H1 (cell line): Measurements from ENCODE around the gene TP53I13. TPM values are rescaled to one million over a fixed set of nuclear protein-coding genes. Genes with fewer than 3 reads are reported as not detected.

Experiments used
- CTCF ChIA-PET: fragments of 300-600 bp; sonication (Branson Sonifier 250); formaldehyde crosslinking; loops from one replicate; lab custom pipeline; 2021; ENCODE audit not compliant: partially characterized antibody; lab: Charles Lee
- POLR2A ChIA-PET: fragments of 300-600 bp; sonication (Branson Sonifier 250); formaldehyde crosslinking; loops from one replicate; lab custom pipeline; 2021; ENCODE audit warnings: inconsistent platforms; ENCODE audit not compliant: partially characterized antibody; lab: Charles Lee
- DNase-seq, 2 experiments: peaks; one replicate each; pipeline versions ENCODE4 v3.0.0 to v3.0.0-alpha.2; 2010 to 2022; ENCODE audit warnings: low spot score in 2 of 2, low read depth in 1 of 2, mixed read lengths in 1 of 2
- FAIRE-seq: peaks from 2 replicates; lab custom pipeline; 2011; peaks lifted over from hg19 to GRCh38; lab: Jason Lieb, UNC
- H2AFZ ChIP-seq: 2 replicates; pipeline ENCODE4 v1.8.1; 2012; ENCODE audit warnings: low read length, inconsistent platforms
- H2AK5ac ChIP-seq: 2 replicates; pipeline ENCODE4 v1.6.1; 2013; ENCODE audit warnings: low read depth, low read length
- H2BK120ac ChIP-seq: replicated peaks from 2 replicates; pipeline ENCODE3; 2013; ENCODE audit warnings: low read depth, low read length, inconsistent platforms
- H2BK12ac ChIP-seq: 2 replicates; pipeline ENCODE4 v1.6.1; 2013; ENCODE audit warnings: low read depth, low read length
- H2BK15ac ChIP-seq: 2 replicates; pipeline ENCODE4 v1.6.1; 2013; ENCODE audit warnings: low read length
- H2BK20ac ChIP-seq: 2 replicates; pipeline ENCODE4 v1.6.1; 2013; ENCODE audit warnings: low read length
- H2BK5ac ChIP-seq: 2 replicates; pipeline ENCODE4 v1.6.1; 2013; ENCODE audit warnings: low read depth, low read length
- H3K14ac ChIP-seq: 2 replicates; pipeline ENCODE4 v1.6.1; 2013; ENCODE audit warnings: inconsistent platforms; ENCODE audit not compliant: insufficient read length
- H3K18ac ChIP-seq: 2 replicates; pipeline ENCODE4 v1.6.1; 2013; ENCODE audit warnings: low read length; ENCODE audit errors: extremely low read depth
- H3K23ac ChIP-seq: 2 replicates; pipeline ENCODE4 v1.6.1; 2013; ENCODE audit warnings: inconsistent platforms; ENCODE audit not compliant: insufficient read length
- H3K23me2 ChIP-seq: 2 replicates; pipeline ENCODE4 v1.6.1; 2013; ENCODE audit warnings: low read depth, low read length
- H3K27ac ChIP-seq: 2 replicates; pipeline ENCODE4 v1.6.1; 2011; ENCODE audit warnings: low read depth, low read length, inconsistent platforms
- H3K27me3 ChIP-seq, 4 experiments: replicated peaks in 1 of 4; 1 replicate in 1 of 4; 2 replicates in 3 of 4; pipeline versions ENCODE4 v1.6.1 to v1.8.1; 2011 to 2013; ENCODE audit warnings: low read length in 3 of 4, mild to moderate bottlenecking in 3 of 4, inconsistent platforms in 2 of 4, mixed read lengths in 2 of 4, moderate library complexity in 1 of 4; ENCODE audit not compliant: control insufficient read depth in 3 of 4, insufficient read depth in 3 of 4; ENCODE audit errors: extremely low read depth in 1 of 4
- H3K36me3 ChIP-seq, 4 experiments: 2 replicates each; pipeline versions ENCODE4 v1.6.1 to v1.8.1; 2011 to 2013; ENCODE audit warnings: mild to moderate bottlenecking in 4 of 4, low read length in 3 of 4, moderate library complexity in 2 of 4, control low read depth in 1 of 4, inconsistent platforms in 1 of 4; ENCODE audit not compliant: insufficient read depth in 4 of 4, control insufficient read depth in 2 of 4
- H3K4ac ChIP-seq: replicated peaks from 2 replicates; pipeline ENCODE3; 2013; ENCODE audit warnings: low read length, low read depth, mixed read lengths, inconsistent platforms; ENCODE audit not compliant: insufficient read length
- H3K4me1 ChIP-seq, 4 experiments: replicated peaks in 1 of 4; 1 replicate in 1 of 4; 2 replicates in 3 of 4; pipeline versions ENCODE4 v1.6.1 to v1.8.1; 2011 to 2013; ENCODE audit warnings: low read length in 3 of 4, inconsistent platforms in 2 of 4, mixed read lengths in 1 of 4; ENCODE audit not compliant: insufficient read depth in 4 of 4, control insufficient read depth in 3 of 4
- H3K4me2 ChIP-seq, 2 experiments: 2 replicates each; pipeline versions ENCODE4 v1.6.1 to v1.8.1; 2011 to 2013; ENCODE audit warnings: low read depth in 2 of 2, low read length in 2 of 2, control low read depth in 1 of 2, inconsistent platforms in 1 of 2, mild to moderate bottlenecking in 1 of 2; ENCODE audit not compliant: insufficient read depth in 1 of 2
- H3K4me3 ChIP-seq, 4 experiments: fragments of 200-600, 300-600 bp in 1 of 4; sonication (generic), shearing (Covaris generic), sonication (Bioruptor Twin) in 1 of 4; 2 replicates each; pipeline versions ENCODE4 v1.5.1 to v1.8.1; 2011 to 2016; ENCODE audit warnings: low read length in 4 of 4, low read depth in 3 of 4, control low read depth in 2 of 4, inconsistent platforms in 2 of 4, mild to moderate bottlenecking in 2 of 4, mixed read lengths in 1 of 4, moderate library complexity in 1 of 4; ENCODE audit not compliant: insufficient read depth in 2 of 4; ENCODE audit errors: extremely low read depth in 1 of 4
- H3K56ac ChIP-seq: replicated peaks from 2 replicates; pipeline ENCODE3; 2013; ENCODE audit warnings: low read depth, mild to moderate bottlenecking, mixed read lengths, low read length, inconsistent platforms; ENCODE audit not compliant: insufficient read length
- H3K79me1 ChIP-seq: 2 replicates; pipeline ENCODE4 v1.6.1; 2013; ENCODE audit warnings: low read depth, low read length, control low read depth
- H3K79me2 ChIP-seq, 2 experiments: 2 replicates each; pipeline versions ENCODE4 v1.6.1 to v1.8.1; 2012 to 2013; ENCODE audit warnings: low read length in 2 of 2, mild to moderate bottlenecking in 2 of 2, inconsistent platforms in 1 of 2; ENCODE audit not compliant: insufficient read depth in 2 of 2, control insufficient read depth in 1 of 2
- H3K9ac ChIP-seq, 4 experiments: replicated peaks in 1 of 4; 1 replicate in 1 of 4; 2 replicates in 3 of 4; pipeline versions ENCODE4 v1.6.1 to v1.8.1; 2011 to 2013; ENCODE audit warnings: low read depth in 3 of 4, low read length in 3 of 4, control low read depth in 2 of 4, mild to moderate bottlenecking in 2 of 4, moderate library complexity in 2 of 4, inconsistent platforms in 1 of 4; ENCODE audit errors: extremely low read depth in 1 of 4
- H3K9me3 ChIP-seq, 2 experiments: 2 replicates each; pipeline versions ENCODE4 v1.6.1 to v1.8.1; 2012 to 2013; ENCODE audit warnings: mild to moderate bottlenecking in 2 of 2, moderate library complexity in 2 of 2, control low read depth in 1 of 2, inconsistent platforms in 1 of 2, low read depth in 1 of 2, low read length in 1 of 2, mixed read lengths in 1 of 2; ENCODE audit not compliant: insufficient read depth in 2 of 2
- H4K20me1 ChIP-seq, 2 experiments: replicated peaks in 1 of 2; 2 replicates each; pipeline versions ENCODE3 to v1.8.1; 2011 to 2013; ENCODE audit warnings: inconsistent platforms in 2 of 2, low read length in 2 of 2, mild to moderate bottlenecking in 1 of 2; ENCODE audit not compliant: insufficient read depth in 2 of 2, control insufficient read depth in 1 of 2
- H4K5ac ChIP-seq: 2 replicates; pipeline ENCODE4 v1.6.1; 2013; ENCODE audit warnings: low read length, low read depth, mixed read lengths, inconsistent platforms; ENCODE audit not compliant: insufficient read length
- H4K8ac ChIP-seq: 2 replicates; pipeline ENCODE4 v1.8.0; 2013; ENCODE audit warnings: mild to moderate bottlenecking, moderate library complexity, low read length, inconsistent platforms; ENCODE audit not compliant: insufficient read depth; ENCODE audit errors: extremely low read depth
- H4K91ac ChIP-seq: replicated peaks from 2 replicates; pipeline ENCODE3; 2013; ENCODE audit warnings: low read length, mixed read lengths, inconsistent platforms; ENCODE audit not compliant: insufficient read length
- CHD1 ChIP-seq: IDR thresholded peaks from 2 replicates; pipeline ENCODE4 v1.6.1; 2012; ENCODE audit warnings: low read depth, low read length, improper control_type of control experiment
- CHD2 ChIP-seq: IDR thresholded peaks from 2 replicates; pipeline ENCODE4 v1.6.1; 2012; ENCODE audit warnings: low read length, improper control_type of control experiment
- KDM5A ChIP-seq: fragments of 200-600 bp; IDR thresholded peaks from 2 replicates; pipeline ENCODE4 v1.7.1; 2012; ENCODE audit warnings: mild to moderate bottlenecking, low read length, inconsistent platforms, mixed read lengths
- RBBP5 ChIP-seq: IDR thresholded peaks from 2 replicates; pipeline ENCODE4 v1.7.1; 2012; ENCODE audit warnings: low read depth, mild to moderate bottlenecking, inconsistent platforms, low read length, moderate library complexity, borderline replicate concordance
- RNF2 ChIP-seq: fragments of 200-900, 300-1000 bp; sonication (generic); IDR thresholded peaks from 2 replicates; pipeline ENCODE4 v1.7.1; 2016; ENCODE audit warnings: borderline replicate concordance, low read depth, mild to moderate bottlenecking, antibody characterized with exemption, low read length; ENCODE audit not compliant: poor library complexity, severe bottlenecking; ENCODE audit errors: missing control alignments
- SP2 ChIP-seq: IDR thresholded peaks from 2 replicates; pipeline ENCODE4 v1.6.1; 2012; ENCODE audit warnings: mild to moderate bottlenecking, low read length, inconsistent platforms
- TBP ChIP-seq: IDR thresholded peaks from 2 replicates; pipeline ENCODE4 v1.6.1; 2011; ENCODE audit warnings: low read depth, low read length, improper control_type of control experiment
- WGBS, 2 experiments: shearing (Covaris generic) in 1 of 2; methylation state at CpG; one replicate each; pipeline versions ENCODE4 v1.1.6 to v1.1.7; 2013 to 2015; ENCODE audit warnings: low lambda C conversion rate in 2 of 2, mixed read lengths in 2 of 2, inconsistent platforms in 1 of 2, low coverage in 1 of 2, missing lambda C conversion rate in 1 of 2; ENCODE audit not compliant: insufficient replicate concordance in 2 of 2, insufficient coverage in 1 of 2, insufficient read length in 1 of 2; ENCODE audit errors: extremely low coverage in 1 of 2, missing lambda C conversion rate in 1 of 2; 5-methylcytosine and 5-hydroxymethylcytosine counted together
- polyA plus RNA-seq, 7 experiments: library from polyadenylated mRNA; depleted of rRNA in 3 of 7; stranded (reverse) in 5 of 7; unstranded in 2 of 7; fragments of >200 nt in 5 of 7; fragments of 200-250 nt in 2 of 7; gene quantifications; 1 replicate in 5 of 7; 2 replicates in 1 of 7; 4 replicates in 1 of 7; pipeline versions ENCODE4 v1.2.1 to v1.2.3, GENCODE V29; 2011 to 2013; ENCODE audit warnings: missing spikeins in 2 of 7, mixed read lengths in 2 of 7
- total RNA-seq: library from RNA; stranded (reverse); fragmentation: NEBNext Ultra II Directional; extraction: Animal tissue kit (Norgen Biotek cat#: 25700); gene quantifications from 2 replicates; pipeline ENCODE4 v1.2.1, GENCODE V29; 2021

TP53I13 gene
- total and polyA plus RNA-seq, 2 of the 8 experiments (the other 6 are each of a cell fraction or from before 2014, with no cell fraction given): 22.4 to 35.7 TPM

DNA sequence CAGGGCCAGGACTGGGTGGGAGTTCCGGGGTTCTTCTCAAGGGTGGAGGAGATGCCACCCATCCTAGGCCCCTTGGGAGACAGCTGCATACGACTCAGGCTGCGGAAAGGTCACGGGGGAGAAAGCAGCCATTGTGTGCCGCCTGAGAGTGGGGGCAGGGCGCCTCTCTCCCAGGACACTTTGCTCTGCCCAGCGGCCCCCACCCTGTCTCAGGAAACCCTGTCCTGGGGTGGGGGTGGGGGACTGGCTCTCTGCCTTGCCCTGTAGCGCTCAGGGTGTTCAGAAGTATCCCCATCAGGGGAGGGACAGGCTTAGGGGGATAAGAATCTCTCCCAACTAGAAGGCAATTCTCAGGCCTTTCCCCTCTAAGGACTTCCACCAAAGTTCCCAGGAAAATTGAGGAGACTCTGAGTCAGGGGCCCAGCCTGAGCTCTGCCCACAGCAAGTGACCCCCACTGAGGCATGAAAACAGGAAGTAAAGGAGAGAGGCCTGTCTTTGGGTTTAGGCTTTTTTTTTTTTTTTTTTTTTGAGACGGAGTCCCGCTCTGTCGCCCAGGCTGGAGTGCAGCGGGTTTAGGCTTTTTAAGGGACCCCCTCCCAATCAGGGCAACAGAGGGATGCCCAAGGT is 16.1 kb downstream of the TP53I13 start:
- POLR2A ChIA-PET: interaction anchor here (1.0 kb wide), 1 partner anchor 10 kb away, joined by 3 read pairs; no protein-coding TSS in a partner anchor
- no peak overlapping the region for H3K56ac ChIP-seq
- H3K27ac ChIP-seq: no peak overlapping the region
- H3K4ac ChIP-seq: no peak overlapping the region
- no peaks in the 10 kb centered on the region for H3K9me3 ChIP-seq
- H3K23me2 ChIP-seq: peaks cover 8% of the 10 kb centered on the region; the same call in 1 of the 2 replicates
- DNase-seq: no peak
- H3K4me2 ChIP-seq: peak overlapping the region; percentile 2 to 35; a peak in 2 of 4 replicates
- H4K8ac ChIP-seq: no peak overlapping the region; the same call in 1 of the 2 replicates
- H3K36me3 ChIP-seq: peaks cover 0 to 6% (median 3%) of the 10 kb centered on the region in 4 experiments; a peak in 1 of 8 replicates
- no peak overlapping the region; the same call in 1 of the 2 replicates for H3K18ac ChIP-seq
- H3K14ac ChIP-seq: no peak overlapping the region
- no peak overlapping the region for H2BK120ac ChIP-seq
- 0 out of 8 replicates have a peak overlapping the region, but pooled peaks of 1 of the 4 experiments have one; percentile 8 for H3K4me3 ChIP-seq
- peaks cover 15 to 38% of the 10 kb centered on the region in 2 experiments for H4K20me1 ChIP-seq
- H2AFZ ChIP-seq: no peak overlapping the region
- H3K9ac ChIP-seq: no peak overlapping the region
- no peak overlapping the region for H3K23ac ChIP-seq
- peak overlapping the region; percentile 8 for H2BK5ac ChIP-seq
- peaks cover 0 to 42% of the 10 kb centered on the region in 2 experiments; a peak in 2 of 4 replicates for H3K79me2 ChIP-seq
- no peak overlapping the region for H4K91ac ChIP-seq
- H2BK12ac ChIP-seq: no peak overlapping the region
- H2AK5ac ChIP-seq: 0 out of 2 replicates have a peak overlapping the region, but pooled peaks have one; percentile 26
- TF ChIP-seq CHD1: no peak
- TF ChIP-seq TBP: no peak
- TF ChIP-seq KDM5A: no peak
- TF ChIP-seq RNF2: no peak
- 0 out of 2 replicates have a peak, but pooled peaks have one; percentile 32 for TF ChIP-seq RBBP5
- TF ChIP-seq CHD2: no peak
- TF ChIP-seq SP2: no peak
- TF ChIP-seq, all 59 proteins: peak for 1
- no peak for FAIRE-seq
- WGBS, 2 experiments: 67% methylated on average over 12 of the region's 12 CpGs; no CpG with 5 or more reads in 1 of the 2 experiments
- CTCF ChIA-PET: interaction anchor here (0.6 to 14.8 kb wide), 4 partner anchors 13 to 308 kb away, joined by 3 to 193 read pairs (median 52); partner anchors contain the start of genes ABHD15, CORO6 and TP53I13
- Histone ChIP-seq H2BK15ac (no peak overlapping the region), H4K5ac (no peak overlapping the region), H3K27me3 (no peaks in the 10 kb centered on the region), H3K4me1 (peaks cover 7 to 25% (median 21%) of the 10 kb centered on the region in 4 experiments), H2BK20ac (no peak overlapping the region), H3K79me1 (peaks cover 19% of the 10 kb centered on the region)
